NCI-H187 (cell line): ENCODE data around the gene ME3.

Experiments used
- DNase-seq, 2 experiments: peaks; one replicate each; lab custom pipeline; 2025; lab: John Stamatoyannopoulos, UW

Gene ME3

DNA sequence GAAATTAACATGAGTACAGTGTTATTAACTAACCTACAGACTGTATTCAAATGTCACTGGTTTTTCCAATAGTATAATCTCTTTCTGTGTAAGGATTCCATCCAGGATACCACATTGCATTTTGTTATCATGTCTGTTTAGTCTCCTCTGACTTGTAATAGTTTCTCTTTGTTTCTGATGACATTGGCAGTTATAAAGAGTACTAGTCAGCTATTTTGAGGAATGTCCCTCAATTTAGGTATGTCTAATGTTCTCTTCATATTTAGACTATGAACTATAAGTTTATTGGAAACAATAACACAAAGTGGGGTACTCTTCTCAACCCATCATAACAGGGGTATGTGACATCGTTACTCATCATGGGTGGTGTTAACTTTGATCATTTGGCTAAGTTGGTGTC, 20.3 kb upstream of the ME3 start:
- no peak for DNase-seq

DNA sequence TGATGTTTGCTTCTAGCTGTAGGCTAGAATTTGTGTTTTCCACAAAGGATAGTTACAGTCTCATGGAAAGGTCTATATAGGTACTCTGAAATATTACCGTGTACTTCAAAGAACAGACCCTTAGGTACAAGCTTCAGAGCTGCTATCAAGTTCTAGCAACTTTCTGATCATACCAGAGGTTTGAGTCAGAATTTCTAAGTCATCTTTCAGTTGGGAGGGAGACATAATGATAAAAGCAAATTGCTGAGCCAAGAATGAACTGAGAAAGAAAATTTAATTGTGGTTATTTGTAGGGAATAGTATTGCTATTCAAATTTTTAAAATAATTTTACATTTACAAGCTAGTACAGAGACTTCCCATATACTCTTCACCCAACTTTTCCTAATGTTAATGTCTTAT, 19.9 kb upstream of the ME3 start:
- DNase-seq: no peak

DNA sequence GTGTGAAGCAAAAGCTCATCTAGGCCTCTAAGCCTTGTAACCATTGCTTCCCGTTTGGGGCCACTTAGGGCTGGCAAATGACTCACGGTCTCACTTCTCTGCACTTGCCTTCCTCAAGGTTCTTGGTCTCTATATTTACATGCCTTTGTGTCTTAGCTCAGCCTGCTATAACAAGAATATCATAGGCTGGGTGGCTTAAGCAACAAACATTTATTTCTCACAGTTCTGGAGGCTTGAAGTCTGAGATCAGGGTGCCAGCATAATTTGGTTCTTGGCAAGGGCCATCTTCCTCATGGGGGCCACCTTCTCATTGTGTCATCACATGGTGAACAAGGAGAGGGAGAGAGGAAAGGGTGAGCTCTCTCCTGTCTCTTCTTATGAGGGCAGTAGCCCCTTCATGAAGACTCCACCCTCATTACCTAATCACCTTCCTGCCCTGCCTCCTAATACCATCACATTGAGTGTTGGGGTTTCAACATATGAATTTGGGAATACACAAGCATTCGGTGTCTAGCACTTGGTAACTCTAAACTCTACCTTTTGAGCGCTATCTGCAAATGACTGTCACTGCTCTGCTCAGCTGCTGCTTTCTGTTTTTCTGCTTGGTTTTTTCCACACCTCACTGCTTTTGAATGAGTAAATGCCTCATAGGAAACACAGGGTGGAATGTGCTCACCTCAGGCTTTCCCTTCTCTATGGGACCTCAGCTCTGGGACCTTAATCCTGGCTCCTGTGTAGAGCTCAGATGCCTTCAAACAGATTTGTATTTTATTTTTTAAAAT, 16.2 kb upstream of the ME3 start:
- DNase-seq: no peak

DNA sequence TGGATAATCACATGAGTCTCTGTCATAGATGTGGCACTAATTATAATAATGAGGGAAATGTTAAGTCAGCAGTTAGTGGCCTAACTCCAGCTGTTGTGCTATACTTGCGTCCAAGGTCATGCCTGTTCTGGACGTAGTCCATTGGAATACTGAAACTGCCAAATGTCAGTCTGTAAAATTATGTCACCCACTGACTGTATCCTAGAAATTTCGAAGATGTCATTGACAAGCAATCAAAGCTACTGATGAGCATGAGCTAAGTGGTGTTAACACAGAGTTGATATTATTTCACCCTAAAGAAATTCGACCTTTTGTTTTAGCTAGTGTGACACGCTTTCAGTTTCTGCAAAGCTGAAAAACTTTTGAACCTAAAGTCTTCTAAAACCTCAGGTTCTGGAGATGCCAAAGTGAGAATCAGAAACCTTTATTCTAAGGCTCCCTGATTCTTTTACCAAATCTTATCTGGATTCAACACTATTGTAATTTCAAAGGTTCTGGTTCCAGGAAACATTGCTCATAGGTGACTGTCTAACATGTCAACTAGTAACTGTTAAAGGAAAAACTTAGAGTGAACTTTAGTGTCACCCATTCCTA, 14.9 kb upstream of the ME3 start:
- no peak for DNase-seq

DNA sequence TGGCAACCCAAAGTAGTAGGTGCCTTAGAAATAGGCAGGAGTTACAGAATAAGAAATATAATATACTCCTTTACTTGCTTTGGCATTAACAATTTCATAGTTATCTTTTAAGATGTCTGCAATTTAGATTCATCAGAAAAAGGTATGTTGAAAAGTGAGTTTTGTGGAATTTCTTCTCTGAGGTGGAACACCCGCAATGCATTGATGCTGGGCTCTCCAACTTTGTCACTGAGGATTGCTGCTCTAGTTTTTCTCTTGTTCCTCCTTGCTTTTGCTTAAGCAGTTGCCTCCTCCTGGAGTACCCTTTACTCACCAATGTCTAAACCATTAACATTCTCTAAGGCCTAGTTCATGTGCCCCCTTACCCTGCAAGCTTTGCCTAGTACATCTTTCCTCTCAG, 14.1 kb upstream of the ME3 start:
- DNase-seq: no peak

DNA sequence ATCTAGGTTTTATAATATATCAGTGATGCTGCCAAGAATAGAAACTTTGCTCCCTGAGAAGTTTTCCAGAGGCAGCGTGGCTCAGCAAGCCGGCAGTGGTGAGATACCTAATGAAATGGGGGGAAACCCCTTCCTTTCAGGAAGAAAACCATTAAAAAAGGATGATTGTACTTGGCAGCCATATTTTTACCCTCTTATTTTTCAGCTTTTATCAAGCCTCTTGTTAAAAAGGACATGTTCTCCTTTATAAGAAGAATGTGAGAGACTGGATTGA, 9.0 kb upstream of the ME3 start:
- DNase-seq: no peak

DNA sequence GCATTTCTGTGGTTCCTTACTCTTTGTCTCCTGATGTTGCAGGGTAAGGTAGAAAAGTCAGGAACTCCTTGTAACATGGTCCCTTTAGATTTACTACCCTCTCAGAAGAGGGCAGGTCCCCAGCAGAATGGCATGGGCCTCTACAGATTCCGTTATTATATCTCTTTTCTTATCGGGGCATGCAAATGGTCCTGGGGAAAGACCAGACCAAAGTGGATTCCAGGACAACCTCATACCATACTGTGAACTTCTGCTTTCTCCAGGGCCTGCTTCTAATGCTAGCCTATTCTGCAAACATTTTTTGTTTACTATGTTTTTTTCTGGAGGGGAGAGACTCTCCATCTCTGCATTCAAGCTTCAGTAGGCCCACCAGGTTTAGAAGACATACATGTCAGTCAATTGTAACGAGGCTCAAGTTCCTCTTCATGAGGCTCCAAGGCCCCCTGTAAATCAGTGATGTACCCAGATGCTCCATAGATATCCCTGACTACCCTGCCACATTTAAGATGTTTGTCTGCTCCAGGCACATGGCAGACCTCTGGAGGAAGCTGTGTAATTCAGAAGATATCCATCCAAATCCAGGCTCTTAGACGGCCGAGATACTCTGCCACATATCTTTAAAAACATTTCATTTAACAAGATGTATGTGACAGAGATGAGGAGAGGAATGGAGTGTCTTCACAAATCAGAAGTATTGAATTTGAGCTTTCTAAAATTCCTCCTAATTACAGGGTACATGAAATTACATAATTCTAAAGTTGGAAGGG, 8.5 kb upstream of the ME3 start:
- no peak for DNase-seq

DNA sequence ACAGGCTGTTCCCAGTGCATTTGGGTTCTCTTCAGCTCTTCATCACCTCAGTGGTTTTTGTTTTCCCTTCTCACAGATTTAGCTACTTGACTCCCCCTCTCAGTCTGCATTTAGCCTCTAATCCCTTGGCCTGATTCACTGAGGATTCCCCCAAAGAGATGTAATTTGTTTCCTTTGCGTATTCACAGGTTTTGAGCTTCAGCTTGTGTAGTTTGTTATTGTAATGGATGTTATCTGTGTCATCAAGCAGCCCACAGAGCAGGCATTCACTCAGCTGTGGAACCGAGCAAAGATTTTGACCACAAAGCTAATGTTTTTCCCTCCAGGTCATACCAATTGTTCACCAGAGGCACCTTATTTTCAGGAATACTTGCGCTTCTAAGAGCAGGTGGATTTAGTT, 6.4 kb upstream of the ME3 start:
- no peak for DNase-seq

DNA sequence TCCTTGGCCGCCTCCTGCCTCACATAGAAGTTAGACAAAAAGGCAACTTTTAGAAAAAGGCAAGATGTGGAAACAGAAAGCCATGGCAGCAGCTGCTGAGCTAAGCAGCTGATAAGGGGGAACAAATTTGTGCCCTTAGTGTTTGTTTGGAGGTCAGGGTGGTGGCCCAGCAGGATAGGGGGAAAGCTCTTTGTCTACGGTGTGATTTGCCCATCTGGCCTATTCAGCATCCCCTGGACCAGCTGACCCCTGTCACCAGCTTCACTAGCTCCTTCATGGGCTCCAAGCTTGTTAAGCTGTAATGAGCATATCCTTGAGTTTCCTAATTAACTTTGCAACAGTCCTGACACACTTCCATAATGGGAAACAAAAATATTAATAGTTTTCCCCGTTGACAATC, 5.9 kb upstream of the ME3 start:
- no peak for DNase-seq

DNA sequence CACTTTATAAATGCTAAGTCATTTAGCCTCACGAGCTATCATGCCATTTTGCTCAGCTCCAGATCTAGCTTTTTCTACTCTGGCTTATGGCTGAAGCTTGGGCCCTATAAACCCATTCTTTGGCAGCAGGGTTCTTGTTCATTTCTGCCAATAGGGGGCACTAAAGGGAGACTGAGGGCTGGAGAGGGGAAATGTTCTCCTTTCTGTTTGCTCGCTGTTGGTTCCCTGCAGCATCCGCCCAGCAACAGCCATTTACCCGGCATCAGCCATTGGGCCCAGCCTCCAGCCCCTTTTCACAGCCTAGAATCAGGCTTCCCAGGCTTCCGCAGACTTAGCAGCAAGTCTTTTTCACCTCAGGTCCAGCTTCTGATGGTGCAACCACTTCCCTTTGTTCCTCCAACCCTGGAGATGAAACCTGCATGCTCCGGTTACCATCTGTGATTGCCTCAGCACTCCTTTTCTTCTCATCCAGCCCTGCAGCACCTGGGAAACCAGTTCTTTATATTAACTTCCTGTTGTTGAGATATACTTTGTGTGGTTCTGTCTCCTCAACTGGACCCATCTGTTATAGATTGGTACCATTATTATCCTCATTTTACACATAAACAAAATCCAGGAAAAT, 4.2 kb upstream of the ME3 start:
- no peak for DNase-seq

DNA sequence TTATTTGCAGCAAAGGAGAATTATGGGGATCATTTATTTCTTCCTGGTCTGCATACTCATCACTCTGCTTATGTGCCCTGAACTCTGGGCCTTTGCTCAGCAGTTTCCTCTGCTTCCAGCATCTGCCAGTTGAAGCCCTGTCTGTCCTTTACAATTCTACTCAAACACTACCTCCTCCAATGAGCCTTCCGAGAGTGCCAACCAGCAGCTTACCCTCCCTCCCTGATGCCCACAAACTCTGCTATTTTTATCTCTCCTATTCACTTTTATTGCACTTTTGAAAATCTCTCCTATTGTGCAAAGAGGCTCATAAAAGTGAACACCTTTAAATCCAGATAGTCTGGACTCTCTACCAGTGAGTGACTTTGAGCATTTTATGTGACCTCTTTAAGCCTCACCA, 3.6 kb upstream of the ME3 start:
- DNase-seq: peak in 1 of 2 experiments; percentile 32

DNA sequence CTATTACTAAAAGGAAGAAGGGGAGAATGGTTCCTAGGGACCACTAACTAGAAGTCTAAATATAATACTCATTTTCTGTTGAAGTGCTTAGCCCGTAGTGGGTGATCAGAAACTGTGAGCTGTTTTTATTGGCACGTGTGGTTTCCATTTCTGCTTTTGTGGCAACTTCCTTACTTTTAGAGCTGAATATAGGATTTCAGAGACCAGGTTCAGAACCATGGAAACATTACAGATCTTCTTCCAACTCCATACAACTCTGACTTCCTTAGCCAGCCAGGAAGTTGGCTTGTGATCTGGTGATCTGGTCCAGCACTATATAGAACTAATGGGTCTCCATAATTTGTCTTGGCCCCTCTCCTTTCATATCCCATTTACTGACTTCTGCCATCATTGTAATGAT, 2.6 kb upstream of the ME3 start:
- DNase-seq: no peak

DNA sequence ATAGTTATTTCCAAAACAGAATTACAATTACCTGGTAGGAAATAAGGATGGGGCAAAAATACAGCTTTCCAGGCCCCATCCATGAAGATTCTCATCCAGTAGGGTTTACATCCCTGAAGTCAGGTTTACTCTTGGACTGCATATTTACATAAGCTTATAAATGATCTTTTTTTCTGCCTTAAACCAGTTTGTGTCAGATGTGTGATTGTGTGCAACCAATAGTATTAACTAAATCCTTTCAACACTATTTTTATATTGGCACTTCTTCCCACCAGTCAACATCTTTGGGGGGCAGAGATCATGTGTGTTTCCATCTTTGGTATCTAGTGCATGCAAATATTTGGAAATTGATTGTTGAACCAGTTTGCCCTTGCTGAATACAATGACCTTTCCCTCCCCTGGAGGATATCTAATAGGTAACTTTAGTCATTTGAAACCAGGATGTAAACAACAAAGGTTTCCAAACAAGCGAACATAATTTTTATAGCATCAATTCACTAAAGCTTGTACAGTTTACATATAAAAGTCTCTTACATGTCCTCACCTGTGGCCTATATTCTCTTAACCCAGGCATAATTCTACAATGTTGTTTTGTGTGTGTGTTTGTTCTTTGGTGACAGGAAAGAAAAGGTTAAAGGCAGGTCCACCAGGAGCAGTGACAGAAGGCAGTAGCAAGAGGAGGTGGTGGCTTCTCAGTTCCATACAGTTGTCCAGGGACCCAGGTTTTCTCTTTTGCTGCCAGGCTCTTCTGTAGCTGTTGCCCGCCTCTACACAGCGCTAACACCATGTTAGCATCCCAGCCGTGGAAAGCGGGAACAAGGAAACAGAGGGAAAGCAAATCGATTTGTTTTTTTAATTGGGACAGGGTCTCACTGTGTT, 1.7 kb upstream of the ME3 start:
- DNase-seq: no peak

DNA sequence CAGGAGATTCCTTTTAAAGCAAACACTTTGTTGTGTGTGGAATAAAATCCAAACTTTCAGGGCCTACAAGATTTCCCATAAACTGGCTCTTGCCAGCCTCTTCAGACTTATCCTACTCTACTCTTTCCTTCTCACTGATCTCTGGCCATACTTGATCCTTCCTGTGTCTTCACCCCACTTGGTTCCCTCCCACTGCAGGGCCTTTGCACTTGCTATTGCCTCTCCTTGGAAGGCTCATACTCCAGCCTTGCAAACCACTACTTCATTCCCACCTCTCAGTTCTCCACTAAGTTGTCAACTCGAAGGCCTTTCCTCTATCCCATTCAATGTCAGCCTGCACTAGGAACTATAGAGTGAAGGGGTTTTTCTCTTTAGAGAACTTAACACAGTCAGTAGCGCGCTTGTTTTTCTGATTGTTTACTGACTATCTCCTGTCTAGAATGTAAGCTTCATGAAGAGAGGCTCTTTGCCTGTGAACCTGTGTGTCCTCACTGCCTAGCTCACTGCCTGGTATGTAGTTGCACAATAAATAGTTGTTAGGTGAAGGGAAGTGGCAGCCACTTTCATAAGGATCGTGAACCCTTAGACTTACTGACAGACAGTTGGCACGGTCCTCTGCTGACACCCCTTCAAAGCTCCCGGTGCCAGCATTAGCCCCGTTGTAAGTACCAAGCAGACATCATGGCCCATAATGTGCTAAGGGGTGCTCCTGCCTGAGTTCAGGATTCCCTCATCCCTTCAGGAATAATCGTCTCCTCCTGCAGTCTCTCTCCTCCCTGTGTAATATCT, 833 bp upstream of the ME3 start:
- no peak for DNase-seq

DNA sequence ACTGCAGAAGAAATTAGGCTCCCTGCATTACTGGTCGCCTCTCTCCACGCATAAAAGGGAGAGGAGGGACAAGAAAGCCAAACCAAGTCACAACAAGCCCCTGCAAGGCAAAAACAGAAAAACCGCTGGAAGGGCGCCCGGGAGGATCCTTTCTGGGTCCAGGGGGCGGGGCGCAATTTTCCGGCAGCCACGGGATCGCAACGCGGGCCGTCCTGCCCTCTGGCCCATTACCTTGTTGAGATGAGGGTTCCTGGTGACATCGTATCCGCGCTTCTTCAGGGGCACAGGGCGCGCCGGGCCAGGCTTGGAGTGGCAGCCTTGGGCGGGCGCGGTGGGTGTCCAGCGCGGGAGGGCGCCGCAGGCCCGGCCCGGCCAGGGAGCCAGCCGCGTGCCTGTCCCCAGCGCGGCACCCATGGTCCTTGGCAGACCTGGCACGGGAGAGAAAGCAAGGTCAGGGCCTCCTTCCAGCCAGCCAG, 847 bp downstream of the ME3 start:
- DNase-seq: peak; percentile 23 to 37

DNA sequence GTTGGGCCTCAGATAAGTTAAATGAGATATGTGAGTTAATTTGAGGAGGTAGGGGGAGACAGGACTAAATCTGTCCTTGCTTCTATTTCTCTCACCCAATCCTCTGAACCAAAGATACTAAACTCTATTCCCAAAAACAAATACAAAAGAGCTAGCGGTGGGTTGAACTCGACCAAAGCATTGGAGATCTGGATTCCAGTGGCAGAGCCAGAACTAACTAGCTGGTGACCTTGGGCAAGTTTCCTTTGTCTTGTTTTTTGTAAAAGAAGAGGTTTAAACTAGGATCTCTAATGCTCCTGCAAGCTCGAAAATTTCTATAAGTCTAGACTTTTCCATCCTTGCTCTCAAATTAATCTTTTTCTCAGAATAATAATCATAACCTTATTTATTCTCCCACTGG, 1.5 kb downstream of the ME3 start:
- no peak for DNase-seq

DNA sequence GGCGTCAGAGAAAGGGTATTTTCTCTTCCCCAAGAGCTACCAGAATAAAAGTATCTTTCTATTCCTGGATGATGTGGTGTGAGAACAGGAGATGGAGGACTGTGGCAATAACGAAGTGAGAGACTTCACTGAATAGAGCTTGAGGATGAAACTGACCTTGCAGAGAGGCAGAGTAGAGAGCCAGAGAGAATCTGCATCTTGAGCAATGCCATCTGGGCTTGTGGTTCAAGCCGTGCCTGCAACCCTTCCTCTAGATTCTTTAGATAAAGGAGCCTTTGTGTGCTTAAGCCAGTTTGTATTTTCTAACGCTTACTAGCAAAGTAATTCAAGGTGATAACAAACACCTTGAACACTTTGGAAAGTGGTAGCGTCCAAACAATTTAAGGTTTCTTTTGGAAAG, 2.2 kb downstream of the ME3 start:
- DNase-seq: no peak

DNA sequence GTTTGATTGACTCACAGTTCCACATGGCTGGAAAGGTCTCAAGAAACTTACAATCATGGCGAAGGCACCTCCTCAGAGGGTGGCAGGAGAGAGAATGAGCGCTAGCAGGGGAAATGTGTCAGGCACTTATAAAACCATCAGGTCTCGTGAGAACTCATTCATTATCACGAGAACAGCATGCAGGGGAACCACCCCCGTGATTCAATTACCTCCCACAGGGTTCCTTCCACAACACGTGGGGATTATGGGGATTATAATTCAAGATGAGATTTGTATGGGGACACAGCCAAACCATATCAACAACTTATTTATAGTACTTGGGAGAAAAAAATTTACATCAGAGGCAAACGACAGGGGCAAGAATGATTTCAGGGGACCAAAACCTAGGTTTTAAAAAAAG, 3.0 kb downstream of the ME3 start:
- no peak for DNase-seq

DNA sequence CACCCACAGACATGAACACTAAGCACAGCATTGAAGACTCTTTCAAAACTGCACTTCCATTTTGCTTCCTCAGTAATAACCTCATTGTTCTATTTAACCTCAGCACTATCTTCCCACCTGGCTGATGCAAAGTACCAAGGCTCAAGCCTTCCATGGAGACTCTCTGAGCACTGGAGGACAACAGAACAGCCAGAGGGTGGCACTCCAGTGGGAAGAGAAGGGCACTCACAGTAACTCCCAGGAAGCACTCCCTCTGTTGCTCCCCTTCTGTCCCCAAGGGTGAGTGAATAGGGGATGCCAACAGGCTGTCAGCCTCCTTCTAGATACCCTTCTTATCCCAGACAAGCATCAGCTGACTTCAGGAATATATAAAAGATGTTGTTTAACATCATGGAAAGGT, 3.5 kb downstream of the ME3 start:
- no peak for DNase-seq

DNA sequence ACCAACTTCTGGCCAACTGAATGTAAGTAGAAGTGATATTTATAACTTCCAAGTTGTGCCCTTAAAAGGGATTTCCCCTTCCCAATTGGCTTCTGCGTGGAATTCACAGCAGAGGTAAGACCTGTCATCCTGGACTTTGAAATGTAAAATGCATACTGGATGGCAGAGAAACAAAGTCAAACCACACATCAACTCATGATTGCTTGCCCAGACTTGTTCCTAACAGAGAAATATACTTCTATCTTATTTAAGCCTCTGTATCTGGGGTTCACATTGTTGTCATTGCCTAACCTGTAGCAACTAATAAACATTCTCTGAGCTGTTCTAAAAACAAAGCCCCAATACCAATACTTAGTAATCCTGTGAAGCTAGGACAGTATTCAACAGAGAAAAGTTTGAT, 6.2 kb downstream of the ME3 start:
- DNase-seq: no peak

DNA sequence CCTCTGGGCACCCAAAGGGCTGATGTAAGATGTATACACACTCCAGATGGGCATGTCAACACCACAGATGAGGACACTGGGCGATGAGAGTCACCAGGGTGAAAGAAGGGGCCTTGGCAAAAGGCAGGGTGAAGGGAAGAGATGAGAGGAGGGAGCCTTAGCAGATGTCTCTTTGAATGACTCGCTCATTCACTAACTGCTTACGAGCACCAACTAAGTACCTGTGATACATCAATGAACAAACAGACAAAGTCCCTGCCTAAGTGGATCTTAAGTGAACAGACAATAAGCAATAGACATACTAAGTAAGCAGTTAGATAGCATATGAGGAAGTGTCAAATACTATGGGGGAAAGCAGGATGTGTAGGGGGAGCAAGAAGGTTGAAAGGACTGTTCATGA, 7.5 kb downstream of the ME3 start:
- DNase-seq: no peak
